ENCODE results near the gene TDO2.
"Not testable (repeated sequence)": the region's sequence is repeated elsewhere in the genome, so short reads cannot be mapped to it uniquely, and the experiment has no call there.

The TDO2 gene

GRCh38 chr4:155931634-155932033, 28.1 kb downstream of the TDO2 start:
- ChIA-PET POLR2A (no interaction called here), CTCF (interaction anchor here (0.7 kb wide), 1 partner anchor 569 kb away, joined by 3 read pairs; no protein-coding TSS in a partner anchor)
- TF ChIP-seq ARNT (IDR thresholded peaks at IDR 0.05), result no peak
- TF ChIP-seq TARDBP (IDR thresholded peaks at IDR 0.05), result no peak
- TF ChIP-seq NFRKB (IDR thresholded peaks at IDR 0.05), result no peak
- TF ChIP-seq BHLHE40 (IDR thresholded peaks at IDR 0.05; ENCODE audit: borderline replicate concordance), result no peak
- no peak for TF ChIP-seq SP1 (IDR thresholded peaks at IDR 0.05)
- TF ChIP-seq HDGF (IDR thresholded peaks at IDR 0.05; ENCODE audit: borderline replicate concordance), result no peak
- no peak for TF ChIP-seq FOXM1 (IDR thresholded peaks at IDR 0.05; ENCODE audit: borderline replicate concordance)
- no peak for DNase-seq (ENCODE audit: extremely low spot score)

GRCh38 chr4:155934634-155935033, 31.1 kb downstream of the TDO2 start:
- CTCF ChIA-PET; DNase-seq (ENCODE audit: extremely low spot score); POLR2A ChIA-PET: not testable (repeated sequence)

GRCh38 chr4:155935389-155935986, 32.0 kb downstream of the TDO2 start:
- POLR2A ChIA-PET, result no interaction called here
- CTCF ChIA-PET, result no interaction called here
- TF ChIP-seq TARDBP (IDR thresholded peaks at IDR 0.05) (no peak), SP1 (IDR thresholded peaks at IDR 0.05) (no peak)
- no peak for DNase-seq (ENCODE audit: extremely low spot score)

GRCh38 chr4:155941085-155941790, 37.7 kb downstream of the TDO2 start:
- DNase-seq (ENCODE audit: extremely low spot score), result no peak
- POLR2A ChIA-PET, result interaction anchor here (1.6 kb wide), 1 partner anchor 12 kb away, joined by 4 read pairs; no protein-coding TSS in a partner anchor
- CTCF ChIA-PET, result interaction anchor here (0.8 kb wide), 1 partner anchor 12 kb away, joined by 8 read pairs; the partner anchor contains the start of gene CTSO
- TF ChIP-seq FOXM1 (IDR thresholded peaks at IDR 0.05; ENCODE audit: borderline replicate concordance), result no peak
- TF ChIP-seq HDGF (IDR thresholded peaks at IDR 0.05; ENCODE audit: borderline replicate concordance), result no peak
- no peak for TF ChIP-seq FOXK2 (IDR thresholded peaks at IDR 0.05)
- no peak for TF ChIP-seq ZNF384 (IDR thresholded peaks at IDR 0.05)
- TF ChIP-seq LEF1 (IDR thresholded peaks at IDR 0.05; ENCODE audit: borderline replicate concordance), result no peak
- no peak for TF ChIP-seq NFRKB (IDR thresholded peaks at IDR 0.05)
- no peak for TF ChIP-seq L3MBTL2 (conservative IDR thresholded peaks at IDR 0.05)

- DNase-seq (ENCODE audit: extremely low spot score), result no peak
- ChIA-PET CTCF (interaction anchor here (0.8 kb wide), 1 partner anchor 12 kb away, joined by 8 read pairs; the partner anchor contains the start of gene CTSO), POLR2A (interaction anchor here (1.6 kb wide), 1 partner anchor 11 kb away, joined by 4 read pairs; no protein-coding TSS in a partner anchor)
- TF ChIP-seq FOXM1 (IDR thresholded peaks at IDR 0.05; ENCODE audit: borderline replicate concordance), result no peak
- TF ChIP-seq PKNOX1 (IDR thresholded peaks at IDR 0.05), result no peak
- TF ChIP-seq ZNF384 (IDR thresholded peaks at IDR 0.05), result no peak
- TF ChIP-seq ELF4 (IDR thresholded peaks at IDR 0.05), result no peak
- no peak for TF ChIP-seq BHLHE40 (IDR thresholded peaks at IDR 0.05; ENCODE audit: borderline replicate concordance)
- no peak for TF ChIP-seq FOXK2 (IDR thresholded peaks at IDR 0.05)
- no peak for TF ChIP-seq ARNT (IDR thresholded peaks at IDR 0.05)
- TF ChIP-seq CTBP1 (IDR thresholded peaks at IDR 0.05; ENCODE audit: borderline replicate concordance), result no peak
- TF ChIP-seq HDGF (IDR thresholded peaks at IDR 0.05; ENCODE audit: borderline replicate concordance), result no peak
- no peak for TF ChIP-seq SP1 (IDR thresholded peaks at IDR 0.05)
- no peak for TF ChIP-seq L3MBTL2 (conservative IDR thresholded peaks at IDR 0.05)
- no peak for TF ChIP-seq TARDBP (IDR thresholded peaks at IDR 0.05)
- TF ChIP-seq SUZ12 (IDR thresholded peaks at IDR 0.05), result no peak
- TF ChIP-seq LEF1 (IDR thresholded peaks at IDR 0.05; ENCODE audit: borderline replicate concordance), result no peak
- no peak for TF ChIP-seq FOXA1 (IDR thresholded peaks at IDR 0.05)
These were observed 38.3 kb downstream of the TDO2 start for GRCh38 chr4:155941820-155942219.

GRCh38 chr4:155943605-155944291, 40.3 kb downstream of the TDO2 start:
- POLR2A ChIA-PET, result interaction anchor here (1.2 kb wide), 1 partner anchor 10 kb away, joined by 3 read pairs; no protein-coding TSS in a partner anchor
- CTCF ChIA-PET, result interaction anchor here (2.3 kb wide), 1 partner anchor 10 kb away, joined by 19 read pairs; the partner anchor contains the start of gene CTSO
- TF ChIP-seq L3MBTL2 (conservative IDR thresholded peaks at IDR 0.05), result no peak
- no peak for TF ChIP-seq NFRKB (IDR thresholded peaks at IDR 0.05)
- TF ChIP-seq FOXA1 (IDR thresholded peaks at IDR 0.05), result no peak
- DNase-seq (ENCODE audit: extremely low spot score), result no peak

GRCh38 chr4:155944516-155944915, 41.0 kb downstream of the TDO2 start:
- DNase-seq (ENCODE audit: extremely low spot score), result no peak
- POLR2A ChIA-PET, result interaction anchor here (1.2 kb wide), 1 partner anchor 9 kb away, joined by 3 read pairs; no protein-coding TSS in a partner anchor
- TF ChIP-seq PKNOX1 (IDR thresholded peaks at IDR 0.05) (0 out of 2 replicates have a peak, but pooled peaks have one; percentile 9), HDGF (IDR thresholded peaks at IDR 0.05; ENCODE audit: borderline replicate concordance) (no peak)
- CTCF ChIA-PET, result interaction anchor here (2.3 kb wide), 1 partner anchor 9 kb away, joined by 19 read pairs; the partner anchor contains the start of gene CTSO
